HEK293 (cell line): Measurements from ENCODE around the gene POC1B.

Experiments used
- CTCF ChIA-PET: fragments of 350-600 bp; formaldehyde crosslinking; extraction: SDS; loops from one replicate; lab custom pipeline; 2021; ENCODE audit warnings: antibody characterized with exemption; lab: Yijun Ruan, JAX
- POLR2A ChIA-PET: fragments of 300-600 bp; formaldehyde crosslinking; extraction: SDS; loops from one replicate; lab custom pipeline; 2020; ENCODE audit warnings: antibody characterized with exemption, inconsistent platforms; lab: Yijun Ruan, JAX
- H3K27ac ChIP-seq: fragments of 200-500 bp; sonication (Bioruptor generic); 2 replicates; pipeline ENCODE4 v1.5.1; 2014; ENCODE audit warnings: low read depth, low read length, control low read depth, inconsistent platforms; ENCODE audit errors: extremely low read depth
- H3K36me3 ChIP-seq, 2 experiments: fragments of 200-500 bp in 1 of 2; sonication (Bioruptor generic) in 1 of 2; 1 replicate in 1 of 2; 2 replicates in 1 of 2; pipeline ENCODE4 v1.5.1; 2014 to 2017; ENCODE audit warnings: inconsistent platforms in 2 of 2, low read length in 2 of 2; ENCODE audit not compliant: control insufficient read depth in 2 of 2, insufficient read depth in 1 of 2
- H3K4me1 ChIP-seq: fragments of 200-500 bp; sonication (Bioruptor generic); 2 replicates; pipeline ENCODE4 v1.5.1; 2014; ENCODE audit warnings: mild to moderate bottlenecking, low read length, inconsistent platforms; ENCODE audit not compliant: control insufficient read depth, insufficient read depth
- H3K4me3 ChIP-seq: 2 replicates; pipeline ENCODE4 v1.5.1; 2011; ENCODE audit warnings: low read depth, mild to moderate bottlenecking, control low read depth, low read length, moderate library complexity
- H3K9me3 ChIP-seq: fragments of 200-500 bp; sonication (Bioruptor generic); 2 replicates; pipeline ENCODE4 v1.5.1; 2014; ENCODE audit warnings: low read depth, low read length, inconsistent platforms; ENCODE audit not compliant: control insufficient read depth, insufficient read depth
- FEZF1 ChIP-seq: fragments of 450-650 bp; formaldehyde crosslinking; IDR thresholded peaks from 2 replicates; pipeline ENCODE4 v1.5.1; 2016; ENCODE audit warnings: missing biosample characterization, missing genetic modification characterization
- GLIS1 ChIP-seq: fragments of 450-650 bp; formaldehyde crosslinking; IDR thresholded peaks from 2 replicates; pipeline ENCODE4 v1.5.1; 2016; ENCODE audit warnings: missing biosample characterization, missing genetic modification characterization
- GLIS2 ChIP-seq: fragments of 450-650 bp; formaldehyde crosslinking; IDR thresholded peaks from 2 replicates; pipeline ENCODE4 v1.5.1; 2016; ENCODE audit warnings: missing biosample characterization, missing genetic modification characterization
- HOXC10 ChIP-seq: sonication (generic); formaldehyde crosslinking; IDR thresholded peaks from 2 replicates; pipeline ENCODE4 v1.8.1; 2023; ENCODE audit warnings: mild to moderate bottlenecking, missing genetic modification reagents
- KLF10 ChIP-seq: fragments of 450-650 bp; IDR thresholded peaks from 2 replicates; pipeline ENCODE4 v1.5.1; 2018; ENCODE audit warnings: missing biosample characterization, mild to moderate bottlenecking, missing genetic modification characterization
- KLF7 ChIP-seq: fragments of 450-650 bp; formaldehyde crosslinking; IDR thresholded peaks from 2 replicates; pipeline ENCODE4 v1.5.1; 2016; ENCODE audit warnings: missing biosample characterization, missing genetic modification characterization, borderline replicate concordance
- PRDM1 ChIP-seq: fragments of 450-650 bp; formaldehyde crosslinking; IDR thresholded peaks from 2 replicates; pipeline ENCODE4; 2016; ENCODE audit warnings: missing biosample characterization, missing genetic modification characterization
- RBAK ChIP-seq: fragments of 450-650 bp; formaldehyde crosslinking; IDR thresholded peaks from 2 replicates; pipeline ENCODE4 v1.5.1; 2016; ENCODE audit warnings: missing biosample characterization, missing genetic modification characterization
- ZBTB21 ChIP-seq: fragments of 450-650 bp; formaldehyde crosslinking; IDR thresholded peaks from 2 replicates; pipeline ENCODE4 v1.5.1; 2017; ENCODE audit warnings: missing biosample characterization, missing genetic modification characterization
- ZFP3 ChIP-seq: fragments of 450-650 bp; formaldehyde crosslinking; IDR thresholded peaks from 2 replicates; pipeline ENCODE4 v1.5.1; 2016; ENCODE audit warnings: low read depth, missing biosample characterization, missing genetic modification characterization
- ZFP69B ChIP-seq: fragments of 450-650 bp; formaldehyde crosslinking; IDR thresholded peaks from 2 replicates; pipeline ENCODE4 v1.5.1; 2016; ENCODE audit warnings: missing biosample characterization, missing genetic modification characterization
- ZIC2 ChIP-seq: fragments of 450-650 bp; formaldehyde crosslinking; IDR thresholded peaks from 2 replicates; pipeline ENCODE4 v1.5.1; 2016; ENCODE audit warnings: missing biosample characterization, missing genetic modification characterization
- ZNF121 ChIP-seq: fragments of 450-650 bp; formaldehyde crosslinking; IDR thresholded peaks from 2 replicates; pipeline ENCODE4 v1.5.1; 2016; ENCODE audit warnings: missing biosample characterization, missing genetic modification characterization
- ZNF133 ChIP-seq: fragments of 450-650 bp; formaldehyde crosslinking; IDR thresholded peaks from 2 replicates; pipeline ENCODE4 v1.5.1; 2016; ENCODE audit warnings: missing biosample characterization, missing genetic modification characterization
- ZNF223 ChIP-seq: fragments of 450-650 bp; formaldehyde crosslinking; IDR thresholded peaks from 2 replicates; pipeline ENCODE4 v1.5.1; 2016; ENCODE audit warnings: missing biosample characterization, missing genetic modification characterization
- ZNF335 ChIP-seq: fragments of 450-650 bp; formaldehyde crosslinking; conservative IDR thresholded peaks from 2 replicates; pipeline ENCODE4 v1.5.1; 2016; ENCODE audit warnings: missing biosample characterization, missing genetic modification characterization
- ZNF404 ChIP-seq: fragments of 450-650 bp; formaldehyde crosslinking; IDR thresholded peaks from 2 replicates; pipeline ENCODE4 v1.5.1; 2017; ENCODE audit warnings: missing biosample characterization, missing genetic modification characterization
- ZNF610 ChIP-seq: fragments of 450-650 bp; formaldehyde crosslinking; IDR thresholded peaks from 2 replicates; pipeline ENCODE4 v1.5.1; 2016; ENCODE audit warnings: missing biosample characterization, missing genetic modification characterization, borderline replicate concordance
- TF ChIP-seq, protein P1 (sequence below): fragments of 450-650 bp; formaldehyde crosslinking; IDR thresholded peaks from 2 replicates; pipeline ENCODE4 v1.5.1; 2016; ENCODE audit warnings: missing biosample characterization, missing genetic modification characterization
- TF ChIP-seq, protein P2 (sequence below): fragments of 450-650 bp; formaldehyde crosslinking; IDR thresholded peaks from 2 replicates; pipeline ENCODE4 v1.5.1; 2016; ENCODE audit warnings: missing biosample characterization, missing genetic modification characterization, borderline replicate concordance
- TF ChIP-seq, protein P3 (sequence below): fragments of 450-650 bp; formaldehyde crosslinking; IDR thresholded peaks from 2 replicates; pipeline ENCODE4 v1.5.1; 2017; ENCODE audit warnings: missing biosample characterization, missing genetic modification characterization

POC1B gene

DNA sequence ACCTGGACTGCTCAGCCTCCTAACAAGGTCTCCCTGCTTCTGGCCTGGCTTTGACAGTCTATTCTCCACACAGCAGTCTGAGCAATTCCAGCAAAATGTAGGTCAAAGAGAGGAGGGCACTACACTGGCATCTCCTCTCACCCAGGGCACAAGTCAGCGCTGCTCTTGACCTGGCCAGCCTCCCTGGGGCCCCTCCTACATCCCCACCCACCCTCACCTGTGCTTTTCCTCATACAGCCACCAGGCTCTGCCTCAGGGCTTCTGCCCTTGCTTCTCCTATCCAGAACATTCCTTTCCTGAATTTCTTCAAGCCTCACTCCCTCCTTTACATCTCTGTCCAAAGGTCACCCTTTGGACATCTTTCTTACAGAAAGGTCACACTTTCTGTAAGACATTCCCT is 34.9 kb downstream of the POC1B start:
- no peak overlapping the region for H3K4me3 ChIP-seq
- CTCF ChIA-PET = no interaction called here
- TF ChIP-seq ZNF121 (tag by site-specific recombination) (no peak), ZNF335 (no peak), ZNF133 (tag by site-specific recombination) (no peak), ZIC2 (tag by site-specific recombination) (no peak), KLF7 (tag by site-specific recombination) (no peak), ZFP69B (tag by site-specific recombination) (no peak), ZNF404 (no peak), KLF10 (no peak), RBAK (tag by site-specific recombination) (no peak), FEZF1 (tag by site-specific recombination) (no peak), GLIS1 (no peak), ZNF223 (tag by site-specific recombination) (no peak), HOXC10 (CRISPR knock-in tag) (no peak), ZFP3 (no peak), GLIS2 (no peak), ZBTB21 (tag by site-specific recombination) (no peak)
- TF ChIP-seq, protein P1, sequence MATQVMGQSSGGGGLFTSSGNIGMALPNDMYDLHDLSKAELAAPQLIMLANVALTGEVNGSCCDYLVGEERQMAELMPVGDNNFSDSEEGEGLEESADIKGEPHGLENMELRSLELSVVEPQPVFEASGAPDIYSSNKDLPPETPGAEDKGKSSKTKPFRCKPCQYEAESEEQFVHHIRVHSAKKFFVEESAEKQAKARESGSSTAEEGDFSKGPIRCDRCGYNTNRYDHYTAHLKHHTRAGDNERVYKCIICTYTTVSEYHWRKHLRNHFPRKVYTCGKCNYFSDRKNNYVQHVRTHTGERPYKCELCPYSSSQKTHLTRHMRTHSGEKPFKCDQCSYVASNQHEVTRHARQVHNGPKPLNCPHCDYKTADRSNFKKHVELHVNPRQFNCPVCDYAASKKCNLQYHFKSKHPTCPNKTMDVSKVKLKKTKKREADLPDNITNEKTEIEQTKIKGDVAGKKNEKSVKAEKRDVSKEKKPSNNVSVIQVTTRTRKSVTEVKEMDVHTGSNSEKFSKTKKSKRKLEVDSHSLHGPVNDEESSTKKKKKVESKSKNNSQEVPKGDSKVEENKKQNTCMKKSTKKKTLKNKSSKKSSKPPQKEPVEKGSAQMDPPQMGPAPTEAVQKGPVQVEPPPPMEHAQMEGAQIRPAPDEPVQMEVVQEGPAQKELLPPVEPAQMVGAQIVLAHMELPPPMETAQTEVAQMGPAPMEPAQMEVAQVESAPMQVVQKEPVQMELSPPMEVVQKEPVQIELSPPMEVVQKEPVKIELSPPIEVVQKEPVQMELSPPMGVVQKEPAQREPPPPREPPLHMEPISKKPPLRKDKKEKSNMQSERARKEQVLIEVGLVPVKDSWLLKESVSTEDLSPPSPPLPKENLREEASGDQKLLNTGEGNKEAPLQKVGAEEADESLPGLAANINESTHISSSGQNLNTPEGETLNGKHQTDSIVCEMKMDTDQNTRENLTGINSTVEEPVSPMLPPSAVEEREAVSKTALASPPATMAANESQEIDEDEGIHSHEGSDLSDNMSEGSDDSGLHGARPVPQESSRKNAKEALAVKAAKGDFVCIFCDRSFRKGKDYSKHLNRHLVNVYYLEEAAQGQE (tag by site-specific recombination) = no peak
- TF ChIP-seq, protein P2, sequence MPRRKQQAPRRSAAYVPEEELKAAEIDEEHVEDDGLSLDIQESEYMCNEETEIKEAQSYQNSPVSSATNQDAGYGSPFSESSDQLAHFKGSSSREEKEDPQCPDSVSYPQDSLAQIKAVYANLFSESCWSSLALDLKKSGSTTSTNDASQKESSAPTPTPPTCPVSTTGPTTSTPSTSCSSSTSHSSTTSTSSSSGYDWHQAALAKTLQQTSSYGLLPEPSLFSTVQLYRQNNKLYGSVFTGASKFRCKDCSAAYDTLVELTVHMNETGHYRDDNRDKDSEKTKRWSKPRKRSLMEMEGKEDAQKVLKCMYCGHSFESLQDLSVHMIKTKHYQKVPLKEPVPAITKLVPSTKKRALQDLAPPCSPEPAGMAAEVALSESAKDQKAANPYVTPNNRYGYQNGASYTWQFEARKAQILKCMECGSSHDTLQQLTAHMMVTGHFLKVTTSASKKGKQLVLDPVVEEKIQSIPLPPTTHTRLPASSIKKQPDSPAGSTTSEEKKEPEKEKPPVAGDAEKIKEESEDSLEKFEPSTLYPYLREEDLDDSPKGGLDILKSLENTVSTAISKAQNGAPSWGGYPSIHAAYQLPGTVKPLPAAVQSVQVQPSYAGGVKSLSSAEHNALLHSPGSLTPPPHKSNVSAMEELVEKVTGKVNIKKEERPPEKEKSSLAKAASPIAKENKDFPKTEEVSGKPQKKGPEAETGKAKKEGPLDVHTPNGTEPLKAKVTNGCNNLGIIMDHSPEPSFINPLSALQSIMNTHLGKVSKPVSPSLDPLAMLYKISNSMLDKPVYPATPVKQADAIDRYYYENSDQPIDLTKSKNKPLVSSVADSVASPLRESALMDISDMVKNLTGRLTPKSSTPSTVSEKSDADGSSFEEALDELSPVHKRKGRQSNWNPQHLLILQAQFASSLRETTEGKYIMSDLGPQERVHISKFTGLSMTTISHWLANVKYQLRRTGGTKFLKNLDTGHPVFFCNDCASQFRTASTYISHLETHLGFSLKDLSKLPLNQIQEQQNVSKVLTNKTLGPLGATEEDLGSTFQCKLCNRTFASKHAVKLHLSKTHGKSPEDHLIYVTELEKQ (tag by site-specific recombination) = no peak
- TF ChIP-seq, protein P3, sequence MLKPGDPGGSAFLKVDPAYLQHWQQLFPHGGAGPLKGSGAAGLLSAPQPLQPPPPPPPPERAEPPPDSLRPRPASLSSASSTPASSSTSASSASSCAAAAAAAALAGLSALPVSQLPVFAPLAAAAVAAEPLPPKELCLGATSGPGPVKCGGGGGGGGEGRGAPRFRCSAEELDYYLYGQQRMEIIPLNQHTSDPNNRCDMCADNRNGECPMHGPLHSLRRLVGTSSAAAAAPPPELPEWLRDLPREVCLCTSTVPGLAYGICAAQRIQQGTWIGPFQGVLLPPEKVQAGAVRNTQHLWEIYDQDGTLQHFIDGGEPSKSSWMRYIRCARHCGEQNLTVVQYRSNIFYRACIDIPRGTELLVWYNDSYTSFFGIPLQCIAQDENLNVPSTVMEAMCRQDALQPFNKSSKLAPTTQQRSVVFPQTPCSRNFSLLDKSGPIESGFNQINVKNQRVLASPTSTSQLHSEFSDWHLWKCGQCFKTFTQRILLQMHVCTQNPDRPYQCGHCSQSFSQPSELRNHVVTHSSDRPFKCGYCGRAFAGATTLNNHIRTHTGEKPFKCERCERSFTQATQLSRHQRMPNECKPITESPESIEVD (tag by site-specific recombination) = no peak
- TF ChIP-seq, all 188 proteins: peak for 0
- Histone ChIP-seq H3K36me3 (peaks cover 0 to 17% of the 10 kb centered on the region in 2 experiments; a peak in 2 of 3 replicates), H3K9me3 (no peaks in the 10 kb centered on the region), H3K27ac (no peak overlapping the region), H3K4me1 (no peaks in the 10 kb centered on the region)
- POLR2A ChIA-PET = no interaction called here

DNA sequence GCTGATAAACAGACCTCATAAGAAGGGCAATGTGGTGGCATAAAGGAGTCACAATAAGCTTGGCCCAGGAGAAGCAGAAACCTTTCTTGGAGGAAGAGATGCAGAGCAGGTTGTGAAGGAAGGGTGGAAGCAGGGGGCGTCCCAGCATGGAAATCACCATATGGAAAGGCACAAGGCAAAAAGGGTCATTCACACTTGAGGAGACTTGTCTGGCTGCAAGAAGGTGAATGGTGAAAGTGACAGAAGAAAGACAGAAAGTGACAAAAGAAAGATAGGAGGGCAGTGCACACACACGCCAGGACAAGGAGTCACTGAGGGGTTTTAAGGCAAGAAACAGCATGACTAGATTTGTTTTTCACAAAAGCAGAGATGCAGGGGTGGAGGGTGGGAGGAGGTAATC is 39.6 kb downstream of the POC1B start:
- CTCF ChIA-PET = interaction anchor here (0.7 kb wide), 1 partner anchor 65 kb away, joined by 4 read pairs; no protein-coding TSS in a partner anchor
- Histone ChIP-seq H3K36me3 (peaks cover 0 to 12% of the 10 kb centered on the region in 2 experiments; a peak in 2 of 3 replicates), H3K27ac (no peak overlapping the region), H3K4me3 (no peak overlapping the region), H3K9me3 (no peaks in the 10 kb centered on the region), H3K4me1 (no peaks in the 10 kb centered on the region)
- POLR2A ChIA-PET = no interaction called here
- TF ChIP-seq PRDM1 (0 out of 2 replicates have a peak, but pooled peaks have one; percentile 11), ZNF610 (tag by site-specific recombination) (no peak)
